ENCODE measurements around the gene INF2.
"Not testable (repeated sequence)": the region's sequence is repeated elsewhere in the genome, so short reads cannot be mapped to it uniquely, and the experiment has no call there.

Gene INF2

DNA sequence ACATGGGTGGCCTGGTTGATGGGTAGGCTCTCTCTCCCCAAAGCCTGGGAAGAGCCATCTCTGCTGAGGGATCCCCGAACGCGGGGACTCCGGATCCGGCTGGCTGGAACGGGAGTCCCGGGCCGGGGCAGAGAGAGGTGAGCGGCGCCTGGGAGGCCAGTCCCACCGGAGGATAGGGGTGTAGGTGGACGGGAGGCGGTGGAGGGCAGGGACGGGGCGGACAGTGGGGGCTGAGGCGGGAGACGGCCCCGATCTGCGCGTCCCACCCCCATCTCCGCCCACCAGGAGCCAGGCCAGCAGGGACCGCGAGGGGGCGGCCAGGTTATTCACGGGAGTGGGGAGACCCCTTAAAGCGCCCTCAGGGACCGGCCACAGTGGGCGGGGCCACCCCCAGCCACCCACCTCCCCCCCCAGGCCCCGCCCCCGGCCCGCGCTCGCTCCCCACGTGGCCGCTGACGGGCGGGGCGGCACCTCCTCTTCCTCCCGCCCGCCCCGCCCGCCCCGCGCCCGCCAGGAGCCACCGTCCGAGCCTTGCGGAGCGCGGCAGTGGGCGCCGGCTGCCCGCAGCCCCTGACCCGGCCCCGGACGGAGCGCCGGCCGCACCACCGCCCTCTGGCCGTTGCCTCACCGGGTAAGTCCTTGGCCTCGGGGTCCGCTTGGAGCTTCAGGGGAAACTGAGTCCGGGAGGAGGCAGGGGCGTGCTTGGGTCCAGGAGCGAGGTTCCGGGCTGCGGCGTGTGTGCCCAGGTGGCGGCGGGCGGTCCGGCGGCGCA, at the start of gene INF2:
Gene INF2, plus strand, starts transcription at position 510 of the 772 bp plus-strand sequence. CDS start 11,748 bp downstream, outside the sequence.
- DNase-seq (ENCODE audit: low spot score): peak; percentile 44

DNA sequence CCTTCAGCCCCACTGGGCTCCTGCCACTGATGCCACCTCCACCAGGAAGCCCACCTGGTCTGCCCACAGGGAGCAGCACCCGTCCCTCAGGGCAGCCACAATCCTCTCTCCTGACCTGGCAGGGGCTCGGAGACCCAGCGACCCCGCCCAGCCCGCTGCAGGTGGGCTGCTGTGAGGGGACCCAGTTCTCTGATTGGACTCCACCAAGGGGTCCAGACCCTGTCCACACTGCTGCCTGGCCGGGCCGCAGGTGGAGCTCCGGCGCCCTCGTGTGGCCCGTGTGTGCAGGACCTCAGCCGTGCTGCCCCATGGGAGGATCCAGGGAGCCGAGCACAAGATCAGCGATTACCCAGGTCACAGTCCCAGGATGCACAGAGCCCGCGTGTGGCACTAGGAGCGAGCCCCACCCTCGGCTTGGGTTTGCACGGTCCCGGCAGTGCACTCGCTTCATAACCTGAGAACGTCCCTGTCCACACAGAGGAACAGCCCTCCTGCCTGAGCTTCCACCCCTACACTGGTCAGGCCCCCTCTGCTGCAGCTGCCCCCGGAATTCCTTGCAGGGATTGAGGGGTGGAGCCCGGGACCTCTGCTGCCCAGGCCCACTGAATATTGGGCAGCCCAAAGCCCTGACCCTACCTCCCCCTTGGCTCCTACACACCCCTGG, 49.4 kb upstream of the INF2 start:
- peak; percentile 50 for DNase-seq (ENCODE audit: low spot score)

DNA sequence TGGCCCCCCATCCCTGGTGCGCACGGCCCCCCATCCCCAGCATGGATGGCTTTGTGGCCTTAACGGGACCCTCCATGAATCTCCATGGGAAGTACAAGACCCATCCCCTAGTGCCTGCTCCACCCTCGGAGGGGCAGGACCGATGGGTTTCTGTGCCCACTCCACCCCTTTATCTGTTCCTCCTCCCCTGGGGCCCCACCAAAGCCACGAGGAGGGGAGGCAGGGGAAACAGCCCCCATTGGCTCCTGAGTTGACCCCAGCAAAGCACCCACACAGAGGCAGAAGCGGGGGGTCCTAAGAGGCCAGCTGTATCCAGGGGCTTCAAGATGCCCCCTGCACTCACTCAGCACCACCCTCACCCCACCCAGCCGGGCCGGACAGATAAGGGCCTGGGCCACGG, 48.7 kb upstream of the INF2 start:
- no peak for DNase-seq (ENCODE audit: low spot score)

DNA sequence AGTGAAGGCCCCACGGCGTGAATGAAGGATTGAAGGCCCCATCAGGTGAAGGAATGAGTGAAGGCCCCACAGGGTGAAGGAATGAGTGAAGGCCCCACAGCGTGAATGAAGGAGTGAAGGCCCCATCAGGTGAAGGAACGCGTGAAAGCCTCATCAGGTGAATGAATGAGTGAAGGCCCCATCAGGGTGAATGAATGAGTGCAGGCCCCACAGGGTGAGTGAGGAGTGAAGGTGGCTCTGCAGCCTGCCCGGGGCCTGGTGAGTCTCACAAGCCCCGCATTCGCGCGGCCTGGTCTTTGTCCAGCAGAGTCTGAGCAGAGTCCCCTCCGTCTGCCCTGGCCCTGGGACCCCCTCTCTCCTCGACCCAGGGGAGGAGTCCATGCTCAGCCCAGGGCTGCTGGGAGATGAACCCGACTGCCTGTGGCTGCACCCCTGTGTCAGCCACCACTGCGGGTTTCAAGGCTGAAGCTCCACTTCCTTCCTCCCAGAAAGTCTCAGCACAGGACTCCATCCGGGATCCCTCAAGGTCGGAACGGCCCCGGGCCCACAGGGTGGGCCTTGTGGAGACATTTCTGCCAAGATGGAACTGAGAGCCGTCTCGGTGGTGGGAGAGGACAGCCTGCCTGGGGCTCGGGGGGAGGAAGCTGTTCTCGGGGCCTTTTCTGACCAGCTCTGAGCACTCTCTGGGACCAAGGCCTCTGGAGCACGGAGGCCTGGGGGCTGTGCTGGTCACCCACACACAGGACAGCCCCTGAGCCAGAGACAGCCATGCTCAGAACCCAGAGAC, 47.5 kb upstream of the INF2 start:
- no peak for DNase-seq (ENCODE audit: low spot score)

DNA sequence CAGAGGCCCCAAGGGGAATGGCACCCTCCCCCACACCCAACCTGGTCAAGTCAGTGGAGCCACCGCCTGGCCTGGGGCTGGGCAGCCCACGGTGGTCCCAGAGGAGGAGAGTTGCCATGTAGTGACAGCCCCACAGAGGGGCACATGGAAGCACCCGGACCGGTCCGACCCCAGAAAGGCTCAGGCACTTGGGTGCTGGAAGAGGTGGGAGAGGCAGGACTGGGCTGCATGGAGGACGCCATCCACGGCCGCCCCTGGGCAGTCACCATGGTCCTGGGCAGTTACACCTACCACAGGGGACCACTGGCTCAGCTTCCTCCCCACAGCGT, 46.9 kb upstream of the INF2 start:
- no peak for DNase-seq (ENCODE audit: low spot score)

DNA sequence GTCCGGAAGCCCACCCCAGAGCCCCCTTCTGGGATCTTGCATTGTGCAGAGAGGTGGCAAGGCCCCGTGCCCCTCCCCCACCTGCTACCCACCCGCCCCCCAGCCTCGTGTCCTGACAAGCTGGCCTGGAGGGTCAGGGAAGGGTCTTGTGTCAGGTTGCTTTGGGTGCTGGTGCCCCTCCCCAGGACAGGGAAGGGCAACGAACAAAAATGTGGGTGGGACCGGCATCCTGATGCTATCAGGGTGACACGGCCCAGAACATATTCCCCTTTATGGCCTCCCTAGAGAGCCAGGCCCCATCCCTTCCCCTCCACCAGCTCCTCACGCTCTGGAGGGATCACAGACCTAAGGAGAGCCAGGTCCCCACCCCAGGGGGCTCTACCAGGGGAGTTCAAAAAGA, 46.1 kb upstream of the INF2 start:
- DNase-seq (ENCODE audit: low spot score): no peak

DNA sequence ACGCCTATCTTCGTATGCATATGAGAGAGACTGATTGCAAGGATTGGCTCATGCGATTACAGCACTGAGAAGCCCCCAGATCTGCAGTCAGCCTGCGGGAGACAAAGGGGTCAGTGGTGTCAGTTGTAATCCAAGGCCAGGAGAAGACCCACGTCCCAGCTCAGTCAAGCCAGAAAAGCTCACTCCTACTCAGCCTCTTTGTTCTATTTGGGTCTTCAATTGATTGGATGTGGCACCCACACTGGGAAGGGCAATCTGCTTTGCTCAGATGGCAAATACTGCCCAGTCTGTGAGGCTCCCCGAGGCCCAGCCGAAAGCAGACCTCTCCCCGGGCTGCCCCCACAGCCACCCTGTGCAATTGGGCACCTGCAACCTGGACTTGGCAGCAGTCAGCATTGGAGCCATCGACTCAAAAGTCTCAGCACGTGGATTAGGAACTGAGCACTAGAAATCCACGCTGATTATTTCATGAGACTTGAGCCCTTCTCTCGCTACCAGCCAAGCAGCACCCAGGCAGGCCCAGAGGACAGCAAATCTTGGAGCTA, 45.3 kb upstream of the INF2 start:
- DNase-seq (ENCODE audit: low spot score): no peak

DNA sequence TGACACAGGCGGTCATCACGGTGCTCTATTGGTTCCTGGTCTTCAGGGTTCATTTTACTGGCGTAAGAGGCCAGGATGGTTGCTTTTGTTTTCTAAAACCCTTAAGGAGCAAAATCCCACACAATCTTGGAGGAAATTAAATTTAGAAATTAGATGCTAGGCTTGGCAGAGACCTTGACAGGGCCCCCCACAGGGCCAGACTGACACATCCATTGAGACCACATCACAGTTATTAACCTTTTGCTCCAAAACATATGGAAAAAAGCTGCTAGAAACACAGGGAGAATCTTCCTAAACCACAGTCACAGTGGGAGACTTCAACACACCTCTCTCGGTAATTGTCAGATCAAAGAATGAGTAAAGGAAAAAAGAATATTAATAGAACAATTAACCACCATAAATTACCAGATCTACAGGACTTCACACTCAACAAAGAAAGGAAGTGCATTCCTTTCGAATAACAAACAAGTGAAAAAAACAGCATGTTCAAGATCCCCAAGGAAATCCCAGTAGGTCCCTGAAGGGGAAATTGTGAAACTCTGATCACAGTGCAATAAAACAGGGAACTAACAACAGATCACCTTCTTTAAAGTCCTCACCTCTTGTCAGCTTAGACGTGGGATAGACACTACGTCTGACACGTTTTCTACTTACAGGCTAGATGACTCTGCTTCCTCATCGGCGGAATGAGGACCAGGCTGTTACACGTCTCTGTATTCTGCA, 44.6 kb upstream of the INF2 start:
- DNase-seq (ENCODE audit: low spot score): no peak

DNA sequence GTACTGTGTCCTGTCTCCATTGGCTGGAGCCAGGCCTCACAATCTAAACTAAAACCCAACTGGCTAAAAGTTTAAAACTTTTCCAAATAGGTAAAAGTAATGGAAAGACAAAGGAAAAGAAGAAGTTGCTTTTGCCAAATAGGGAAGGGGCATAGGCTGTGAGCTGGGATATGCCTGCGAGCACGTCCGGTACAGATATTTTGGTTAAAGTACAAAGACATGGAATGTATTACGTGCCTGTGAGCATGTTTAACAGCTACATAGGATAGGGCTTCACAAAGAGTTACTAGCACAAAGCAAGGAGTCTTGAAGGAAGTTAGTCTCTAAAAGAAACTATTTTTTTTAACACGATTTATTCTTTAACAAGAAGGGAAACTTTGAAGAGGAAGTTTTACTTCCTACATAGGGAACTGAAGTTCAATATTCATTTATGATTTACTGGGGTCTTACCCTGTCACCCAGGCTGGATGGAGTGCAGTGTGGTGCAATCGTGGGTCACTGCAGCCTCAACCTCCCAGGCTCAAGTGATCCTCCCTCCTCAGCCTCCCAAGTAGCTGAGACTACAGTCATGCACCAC, 41.9 kb upstream of the INF2 start:
- no peak for DNase-seq (ENCODE audit: low spot score)

DNA sequence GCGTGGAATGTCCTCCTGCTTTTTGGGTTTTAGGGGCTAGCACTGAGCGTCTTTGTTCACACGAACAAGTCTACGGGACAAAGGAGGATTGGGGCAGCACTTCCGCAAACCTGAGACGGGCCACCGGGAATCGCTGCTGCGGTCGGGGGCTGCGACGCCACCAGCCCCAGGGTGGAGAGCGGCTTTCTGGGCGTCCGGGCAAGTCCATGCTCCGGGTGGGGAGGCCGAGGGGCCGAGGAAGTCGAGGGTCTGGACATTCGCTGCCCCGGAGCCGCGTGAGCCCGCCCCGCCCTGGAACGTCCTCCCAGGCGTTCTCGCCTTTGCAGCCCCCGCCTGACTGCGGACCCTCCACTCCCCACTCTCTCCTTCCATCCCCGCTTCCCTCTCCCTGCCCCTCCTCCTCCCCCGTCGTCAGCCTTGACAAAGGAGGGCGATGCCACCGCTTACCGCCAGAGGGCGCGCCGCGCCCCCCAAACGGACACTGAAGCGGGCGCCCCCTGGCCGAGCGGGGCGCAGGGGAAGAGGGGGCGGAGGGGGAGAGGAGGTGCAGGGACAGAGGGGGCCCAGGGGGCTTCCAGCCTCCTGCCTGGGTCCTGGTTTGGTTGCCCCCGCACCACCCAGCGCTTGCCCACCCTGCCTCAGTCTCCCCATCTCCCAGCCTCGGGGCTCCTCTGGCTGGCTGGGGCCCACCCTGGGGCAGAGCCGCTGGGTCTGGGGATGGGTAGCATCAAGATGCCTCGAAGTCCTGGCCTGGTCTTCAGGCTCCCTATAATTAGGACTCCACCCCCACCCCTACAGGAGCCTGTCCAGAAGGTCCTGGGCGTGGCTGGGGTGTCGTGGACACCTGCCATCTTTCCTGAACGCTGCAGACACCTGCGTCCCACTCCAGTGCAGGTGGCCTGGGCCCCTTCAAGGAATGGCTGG, 39.1 kb upstream of the INF2 start:
- DNase-seq (ENCODE audit: low spot score): peak; percentile 54

DNA sequence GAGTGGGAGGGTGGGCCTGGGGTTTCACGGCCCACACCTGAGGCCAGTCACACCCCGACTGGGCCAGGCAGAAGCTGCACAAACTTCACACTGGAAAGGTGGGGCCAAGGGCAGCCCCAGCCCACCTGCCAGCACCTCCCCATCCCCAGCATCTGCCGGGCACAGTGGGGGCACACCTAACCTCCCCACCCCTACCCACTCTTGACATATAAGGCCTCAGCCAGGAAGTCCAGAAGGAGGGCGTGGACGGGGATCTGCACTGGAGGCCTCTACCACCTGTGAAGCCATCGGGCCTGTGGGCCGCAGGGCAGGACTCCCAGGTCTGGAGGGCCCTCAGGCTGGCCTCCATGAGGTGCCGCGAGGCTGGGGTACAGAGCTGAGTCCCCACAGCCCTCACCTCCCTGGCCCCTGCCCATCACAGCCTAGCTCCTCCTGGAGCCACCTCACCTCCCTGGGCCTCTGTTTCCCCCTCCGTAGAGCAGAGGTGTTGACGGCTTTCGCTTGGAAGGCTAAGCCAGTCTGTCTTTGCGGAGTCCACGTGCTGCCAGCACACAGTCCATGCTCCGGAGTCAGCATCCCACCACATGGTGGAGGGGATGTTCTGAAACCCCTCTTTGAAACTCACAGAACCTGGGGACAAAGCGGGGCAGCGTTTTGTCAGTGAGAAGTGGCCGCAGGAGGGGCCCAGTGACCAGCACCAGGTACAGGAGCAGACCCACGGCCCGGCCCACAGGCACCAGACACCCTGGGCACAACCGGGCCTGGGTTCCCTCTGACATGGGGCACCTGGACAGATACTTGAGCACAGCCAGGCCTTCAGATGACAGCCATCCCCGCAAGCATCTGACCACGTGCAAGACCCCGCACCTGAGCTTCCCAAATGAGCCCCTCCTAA, 38.2 kb upstream of the INF2 start:
- DNase-seq (ENCODE audit: low spot score): no peak

DNA sequence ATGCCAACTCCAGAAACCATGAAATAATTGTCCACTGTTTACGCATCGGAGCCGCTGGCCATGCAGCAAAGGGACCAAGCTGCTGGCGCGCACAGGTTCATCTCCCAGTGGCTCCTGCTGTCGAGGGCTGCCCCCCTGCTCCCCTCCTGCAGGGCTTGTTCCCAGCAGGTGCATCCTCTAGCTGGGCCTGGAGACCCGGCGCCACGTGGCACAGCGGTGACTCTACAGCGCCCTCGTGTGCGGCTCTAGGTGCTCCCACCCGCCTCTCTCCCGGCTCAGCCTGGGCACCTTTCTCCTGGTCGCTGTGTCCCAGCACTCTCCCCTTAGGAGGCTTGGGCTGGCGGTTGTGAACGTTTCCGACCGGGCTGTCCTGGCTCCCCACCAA, 37.5 kb upstream of the INF2 start:
- no peak for DNase-seq (ENCODE audit: low spot score)

DNA sequence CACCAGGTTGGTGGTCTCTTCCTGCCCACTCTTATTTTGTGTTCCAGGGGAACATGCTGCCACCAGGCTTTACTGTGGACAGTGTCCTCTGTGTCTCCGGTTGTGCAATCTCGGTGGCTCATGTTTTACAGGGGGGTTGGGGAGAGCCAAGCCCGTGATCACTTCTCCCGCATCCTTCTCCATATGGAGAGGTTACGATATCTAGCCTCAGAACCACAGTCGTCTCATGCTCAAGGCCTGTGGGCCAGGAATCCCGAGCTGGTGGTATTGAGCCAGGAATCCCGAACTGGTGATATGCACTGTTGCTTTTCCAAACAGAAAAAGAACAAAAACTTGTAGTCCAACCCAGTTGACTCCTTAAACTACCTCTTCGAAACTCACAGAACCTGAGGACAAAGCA, 37.0 kb upstream of the INF2 start:
- DNase-seq (ENCODE audit: low spot score): no peak

DNA sequence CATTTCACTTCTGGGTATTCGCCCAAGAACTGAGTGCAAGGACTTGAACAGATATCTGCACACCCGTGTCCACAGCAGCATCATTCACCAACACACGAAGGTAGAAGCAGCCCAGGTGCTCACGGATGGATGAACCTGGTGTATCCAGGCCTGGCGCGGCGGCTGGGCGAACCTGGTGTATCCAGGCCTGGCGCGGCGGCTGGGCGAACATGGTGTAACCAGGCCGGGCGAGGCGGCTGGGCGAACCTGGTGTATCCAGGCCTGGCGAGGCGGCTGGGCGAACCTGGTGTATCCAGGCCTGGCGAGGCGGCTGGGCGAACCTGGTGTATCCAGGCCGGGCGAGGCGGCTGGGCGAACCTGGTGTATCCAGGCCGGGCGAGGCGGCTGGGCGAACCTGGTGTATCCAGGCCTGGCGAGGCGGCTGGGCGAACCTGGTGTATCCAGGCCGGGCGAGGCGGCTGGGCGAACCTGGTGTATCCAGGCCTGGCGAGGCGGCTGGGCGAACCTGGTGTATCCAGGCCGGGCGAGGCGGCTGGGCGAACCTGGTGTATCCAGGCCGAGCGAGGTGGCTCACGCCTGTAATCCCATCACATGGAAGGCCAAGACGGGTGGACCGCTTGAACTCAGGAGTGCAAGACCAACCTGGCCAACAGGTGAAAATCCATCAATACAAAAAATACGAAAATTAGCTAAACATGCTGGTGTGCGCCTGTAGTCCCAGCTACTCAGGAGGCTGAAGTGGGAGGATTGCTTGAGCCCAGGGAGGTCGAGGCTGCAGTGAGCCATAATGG, 36.1 kb upstream of the INF2 start:
- not testable (repeated sequence) for DNase-seq (ENCODE audit: low spot score)

DNA sequence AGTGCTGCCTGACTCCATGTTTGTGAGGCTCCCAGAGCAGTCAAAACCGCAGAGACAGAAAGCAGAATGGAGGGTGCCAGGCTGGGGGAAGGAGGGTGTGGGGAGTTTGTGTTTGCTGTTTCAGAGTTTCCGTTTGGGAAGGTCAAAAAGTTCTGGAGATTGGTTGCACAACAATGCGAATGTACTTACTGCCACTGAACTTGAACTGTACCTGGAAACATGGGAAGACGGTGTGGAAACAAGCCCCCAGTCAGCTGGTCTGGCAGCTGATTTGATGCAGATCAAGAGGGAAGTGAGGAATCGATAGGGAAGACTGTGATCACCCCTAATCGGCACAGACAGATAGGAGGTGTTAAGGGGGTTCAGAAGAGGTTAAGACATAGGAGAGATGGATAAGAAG, 35.3 kb upstream of the INF2 start:
- DNase-seq (ENCODE audit: low spot score): no peak

DNA sequence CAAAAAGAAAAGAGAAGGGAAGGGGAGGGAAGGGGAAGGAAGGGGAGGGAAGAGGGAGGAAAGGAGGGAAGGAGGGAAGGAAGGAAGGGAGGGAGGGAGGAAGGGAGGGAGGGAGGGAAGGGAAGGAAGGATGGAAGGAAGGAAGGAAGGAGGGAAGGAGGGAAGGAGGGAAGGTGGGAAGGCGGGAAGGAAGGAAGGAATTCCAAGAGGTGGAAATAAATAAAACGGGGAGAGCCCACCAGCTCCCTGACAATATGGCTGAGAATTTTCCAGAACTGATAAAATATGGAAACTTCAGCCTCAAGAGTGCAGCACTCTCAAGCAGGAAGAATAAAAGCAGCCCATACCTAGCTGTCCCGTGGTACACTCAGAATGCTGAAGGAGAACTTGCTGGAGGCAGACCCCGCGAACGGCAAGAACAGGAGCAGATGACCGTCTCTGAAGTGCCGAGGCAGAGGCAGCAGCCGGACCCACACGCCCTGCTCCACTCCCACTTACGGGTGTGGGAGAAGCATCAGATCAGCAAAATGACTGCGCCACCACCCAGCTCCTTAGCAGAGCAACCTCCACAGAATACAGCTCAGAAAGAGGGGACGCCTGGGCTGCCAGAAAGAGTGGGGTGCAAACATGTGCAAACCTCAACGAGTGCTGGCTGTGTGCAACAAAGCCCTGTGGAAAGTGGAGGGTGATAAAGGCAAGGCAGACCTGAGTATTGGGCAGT, 34.1 kb upstream of the INF2 start:
- no peak for DNase-seq (ENCODE audit: low spot score)

DNA sequence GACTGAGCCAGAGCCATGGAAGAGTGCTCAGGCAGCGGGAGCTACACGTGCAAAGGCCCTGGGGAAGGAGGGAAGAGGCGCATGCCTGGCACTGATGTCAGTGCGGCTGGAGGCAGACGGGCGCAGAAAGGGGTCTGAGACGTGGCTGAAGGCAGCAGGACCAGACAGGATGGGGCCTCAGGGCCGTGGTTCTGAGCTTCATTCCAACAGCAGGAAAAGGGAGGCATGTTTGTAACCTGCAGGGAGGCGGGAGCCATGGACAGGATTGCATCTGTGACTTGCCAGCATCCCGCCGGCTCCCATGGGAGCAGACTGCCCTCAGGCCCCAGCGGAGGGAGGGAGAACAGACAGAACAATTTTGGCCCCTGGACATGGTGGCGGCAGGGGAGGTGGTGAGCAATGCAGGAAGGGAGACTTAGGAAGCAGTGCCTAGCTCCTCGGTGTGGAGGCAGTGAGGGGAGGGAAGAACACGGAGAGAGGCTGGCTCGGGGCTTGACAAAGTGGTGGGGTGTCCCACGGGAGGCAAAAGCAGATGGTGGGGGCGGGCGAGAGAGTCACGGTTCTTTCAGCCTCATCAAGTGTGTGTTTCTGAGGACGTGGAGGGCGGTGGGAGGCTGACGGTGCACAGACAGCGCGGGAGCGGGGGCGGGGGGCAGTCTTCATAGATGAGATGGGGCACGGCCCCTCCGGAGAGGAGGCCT, 33.3 kb upstream of the INF2 start:
- no peak for DNase-seq (ENCODE audit: low spot score)
